ENCODE measurements around the gene FLT4. TPM values are rescaled to one million over a fixed set of nuclear protein-coding genes. Genes with fewer than 3 reads are reported as not detected.

Gene FLT4
- total and polyA plus RNA-seq, 9 of the 15 experiments (the other 6 are each of a cell fraction or from before 2014, with no cell fraction given) = 0.01 to 0.42 (median 0.14) TPM; not detected in 2

DNA sequence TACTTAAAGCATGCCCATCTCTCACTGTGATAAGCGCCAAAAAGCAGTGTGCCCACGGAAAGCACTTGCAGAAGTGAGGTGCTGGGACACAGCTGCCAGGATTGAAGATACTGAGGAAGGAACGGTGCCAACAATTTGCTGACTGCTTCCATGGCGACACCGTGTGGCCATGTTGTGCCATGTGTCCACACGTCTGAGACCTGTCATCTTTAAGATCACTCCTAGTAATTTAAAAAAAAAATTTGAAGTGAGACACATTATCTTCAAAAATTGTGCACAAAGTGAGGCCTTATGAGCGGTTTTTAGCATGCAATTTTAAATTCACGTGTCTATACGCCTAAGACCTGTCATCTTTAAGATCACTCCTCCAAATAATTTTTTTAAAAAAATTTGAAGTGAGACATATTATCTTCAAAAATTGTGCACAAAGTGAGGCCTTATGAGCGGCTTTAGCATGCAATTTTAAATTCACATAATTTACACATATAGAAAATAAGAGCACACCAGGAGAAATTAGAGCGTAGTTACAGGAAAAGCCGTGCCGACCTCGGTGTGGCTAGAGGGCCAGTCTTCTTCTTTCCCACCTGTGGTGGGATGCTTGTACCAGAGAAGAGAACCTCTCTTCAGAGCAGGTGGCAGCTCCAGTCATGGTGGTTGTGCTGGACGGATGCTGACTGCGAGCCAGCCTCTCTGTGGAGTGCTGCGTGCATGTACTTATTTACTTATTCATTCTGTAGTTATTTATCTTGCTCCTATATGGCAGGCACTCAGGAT is 21.4 kb upstream of the FLT4 start (continued):
- no peak for TF ChIP-seq ZBTB1 (CRISPR knock-in tag; IDR thresholded peaks at IDR 0.05; ENCODE audit: borderline replicate concordance, low read depth)
- no peak for TF ChIP-seq COPS2 (conservative IDR thresholded peaks at IDR 0.05)
- peak; percentile 30; the same call in 1 of the 2 replicates for TF ChIP-seq MYC (IDR thresholded peaks at IDR 0.05; ENCODE audit: low read depth, low read length)
- TF ChIP-seq MYC (CRISPR knock-in tag; IDR thresholded peaks at IDR 0.05; ENCODE audit: borderline replicate concordance, low read depth) = no peak
- 0 out of 2 replicates have a peak, but pooled peaks have one; percentile 23 for TF ChIP-seq RB1 (IDR thresholded peaks at IDR 0.05; ENCODE audit: low read depth)
- no peak for TF ChIP-seq ZNF184 (CRISPR knock-in tag; IDR thresholded peaks at IDR 0.05)
- no peak for TF ChIP-seq TRIM24 (IDR thresholded peaks at IDR 0.05)
- TF ChIP-seq, protein P1, sequence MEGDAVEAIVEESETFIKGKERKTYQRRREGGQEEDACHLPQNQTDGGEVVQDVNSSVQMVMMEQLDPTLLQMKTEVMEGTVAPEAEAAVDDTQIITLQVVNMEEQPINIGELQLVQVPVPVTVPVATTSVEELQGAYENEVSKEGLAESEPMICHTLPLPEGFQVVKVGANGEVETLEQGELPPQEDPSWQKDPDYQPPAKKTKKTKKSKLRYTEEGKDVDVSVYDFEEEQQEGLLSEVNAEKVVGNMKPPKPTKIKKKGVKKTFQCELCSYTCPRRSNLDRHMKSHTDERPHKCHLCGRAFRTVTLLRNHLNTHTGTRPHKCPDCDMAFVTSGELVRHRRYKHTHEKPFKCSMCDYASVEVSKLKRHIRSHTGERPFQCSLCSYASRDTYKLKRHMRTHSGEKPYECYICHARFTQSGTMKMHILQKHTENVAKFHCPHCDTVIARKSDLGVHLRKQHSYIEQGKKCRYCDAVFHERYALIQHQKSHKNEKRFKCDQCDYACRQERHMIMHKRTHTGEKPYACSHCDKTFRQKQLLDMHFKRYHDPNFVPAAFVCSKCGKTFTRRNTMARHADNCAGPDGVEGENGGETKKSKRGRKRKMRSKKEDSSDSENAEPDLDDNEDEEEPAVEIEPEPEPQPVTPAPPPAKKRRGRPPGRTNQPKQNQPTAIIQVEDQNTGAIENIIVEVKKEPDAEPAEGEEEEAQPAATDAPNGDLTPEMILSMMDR (IDR thresholded peaks at IDR 0.05 in 2 of 3, conservative IDR thresholded peaks at IDR 0.05 in 1 of 3; ENCODE audit: insufficient read depth in 2 of 3, low read depth in 1 of 3, low read length in 3 of 3) = peak; percentile 69 to 86 (median 85)
- no peak for TF ChIP-seq ZNF717 (CRISPR knock-in tag; IDR thresholded peaks at IDR 0.05)
- TF ChIP-seq ZNF551 (CRISPR knock-in tag; IDR thresholded peaks at IDR 0.05) = no peak
- TF ChIP-seq RBM34 (IDR thresholded peaks at IDR 0.05; ENCODE audit: borderline replicate concordance, insufficient read depth, low read length) = no peak
- no peak for TF ChIP-seq ZNF695 (CRISPR knock-in tag; IDR thresholded peaks at IDR 0.05)
- TF ChIP-seq, protein P2, sequence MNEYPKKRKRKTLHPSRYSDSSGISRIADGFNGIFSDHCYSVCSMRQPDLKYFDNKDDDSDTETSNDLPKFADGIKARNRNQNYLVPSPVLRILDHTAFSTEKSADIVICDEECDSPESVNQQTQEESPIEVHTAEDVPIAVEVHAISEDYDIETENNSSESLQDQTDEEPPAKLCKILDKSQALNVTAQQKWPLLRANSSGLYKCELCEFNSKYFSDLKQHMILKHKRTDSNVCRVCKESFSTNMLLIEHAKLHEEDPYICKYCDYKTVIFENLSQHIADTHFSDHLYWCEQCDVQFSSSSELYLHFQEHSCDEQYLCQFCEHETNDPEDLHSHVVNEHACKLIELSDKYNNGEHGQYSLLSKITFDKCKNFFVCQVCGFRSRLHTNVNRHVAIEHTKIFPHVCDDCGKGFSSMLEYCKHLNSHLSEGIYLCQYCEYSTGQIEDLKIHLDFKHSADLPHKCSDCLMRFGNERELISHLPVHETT (CRISPR knock-in tag; conservative IDR thresholded peaks at IDR 0.05 in 1 of 2, IDR thresholded peaks at IDR 0.05 in 1 of 2) = no peak
- TF ChIP-seq HMG20A (CRISPR knock-in tag; conservative IDR thresholded peaks at IDR 0.05) = no peak
- 0 out of 2 replicates have a peak, but pooled peaks have one; percentile 0 for TF ChIP-seq ZNF316 (IDR thresholded peaks at IDR 0.05)
- TF ChIP-seq HNRNPLL (IDR thresholded peaks at IDR 0.05; ENCODE audit: low read depth, low read length, poor library complexity, severe bottlenecking) = no peak
- TF ChIP-seq STAG1 (CRISPR knock-in tag; IDR thresholded peaks at IDR 0.05; ENCODE audit: borderline replicate concordance) = peak; percentile 61; the same call in 1 of the 2 replicates
- TF ChIP-seq MEIS2 (IDR thresholded peaks at IDR 0.05; ENCODE audit: partially characterized antibody) = peak; percentile 43
